ENCODE measurements around the gene MVB12B.
A peak's percentile ranks its signal among the peaks of the same experiment; 100 is the strongest.

The MVB12B gene

DNA sequence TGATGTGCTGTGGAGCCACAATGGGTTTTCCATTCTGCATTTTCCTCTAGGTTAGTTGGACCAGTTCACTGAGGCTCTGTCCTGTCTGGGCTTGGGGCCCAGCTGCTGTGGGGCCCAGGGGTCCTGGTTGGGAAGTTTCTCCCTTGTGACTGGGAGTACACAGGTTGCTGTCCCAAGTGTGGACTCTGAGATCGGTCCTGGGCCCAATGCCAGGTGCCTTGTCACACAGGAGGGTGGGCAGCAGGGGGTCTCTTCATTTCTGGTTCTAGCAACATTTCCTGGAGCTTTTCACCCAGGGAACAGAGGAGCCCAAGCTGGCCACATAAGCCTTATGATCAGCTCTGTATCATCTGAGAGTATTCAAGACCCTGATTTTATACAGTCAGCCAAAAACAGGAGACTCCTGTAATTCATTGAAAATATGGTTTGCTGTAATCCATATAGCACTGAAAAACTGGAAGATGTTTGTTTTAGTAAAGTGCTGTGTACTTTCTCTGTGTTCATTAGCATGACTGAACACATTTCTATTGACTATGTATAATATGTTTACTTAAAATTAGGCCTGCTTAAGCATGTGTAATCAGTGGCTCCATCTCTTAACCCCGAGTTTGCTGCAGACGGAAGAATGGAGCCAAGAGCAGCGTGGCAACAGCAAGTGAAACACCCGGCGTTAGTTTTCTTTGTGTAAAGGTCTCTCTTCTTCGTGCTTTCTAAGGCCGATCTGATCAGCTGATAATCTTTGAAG lies 62.5 kb downstream of the MVB12B start:
- DNase-seq = no peak

DNA sequence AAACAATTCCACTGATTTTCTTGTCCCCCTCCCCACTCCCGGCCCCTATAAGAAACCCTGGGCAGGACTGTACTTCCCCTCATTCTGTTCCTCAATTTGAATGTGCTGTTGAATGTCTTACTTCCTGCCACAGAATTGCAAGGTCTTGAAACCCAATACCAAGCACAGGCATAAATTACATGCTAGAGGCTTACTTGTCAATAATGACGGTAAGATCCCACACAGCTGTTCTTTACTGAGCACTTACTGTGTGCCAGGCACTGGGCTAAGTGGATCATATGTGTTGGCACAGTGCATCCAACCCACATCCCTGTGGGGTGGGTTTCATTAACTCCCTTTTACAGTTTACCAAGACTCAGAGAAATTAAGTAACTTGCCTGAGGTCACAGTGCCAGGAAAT lies 63.4 kb downstream of the MVB12B start:
- DNase-seq = peak; percentile 61 to 63

DNA sequence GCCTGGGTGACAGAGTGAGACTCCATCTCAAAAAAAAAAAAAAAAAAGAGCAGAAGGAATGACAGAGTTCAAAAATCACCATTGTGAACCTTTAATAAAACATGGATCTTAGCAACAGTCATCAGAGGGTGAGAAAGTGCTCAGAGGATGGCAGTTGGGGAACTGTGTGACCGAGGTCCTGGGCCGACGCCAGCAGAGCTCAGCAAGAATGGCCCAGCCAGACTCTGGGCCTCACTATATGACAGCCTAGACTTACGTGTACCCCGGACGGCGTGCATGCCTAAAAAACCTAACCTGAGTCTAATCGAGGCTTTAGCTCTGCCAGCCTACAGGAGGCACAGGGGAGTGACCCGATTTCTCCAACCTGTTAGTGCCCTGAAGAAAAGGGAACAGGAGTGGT lies 64.3 kb downstream of the MVB12B start:
- DNase-seq = no peak

DNA sequence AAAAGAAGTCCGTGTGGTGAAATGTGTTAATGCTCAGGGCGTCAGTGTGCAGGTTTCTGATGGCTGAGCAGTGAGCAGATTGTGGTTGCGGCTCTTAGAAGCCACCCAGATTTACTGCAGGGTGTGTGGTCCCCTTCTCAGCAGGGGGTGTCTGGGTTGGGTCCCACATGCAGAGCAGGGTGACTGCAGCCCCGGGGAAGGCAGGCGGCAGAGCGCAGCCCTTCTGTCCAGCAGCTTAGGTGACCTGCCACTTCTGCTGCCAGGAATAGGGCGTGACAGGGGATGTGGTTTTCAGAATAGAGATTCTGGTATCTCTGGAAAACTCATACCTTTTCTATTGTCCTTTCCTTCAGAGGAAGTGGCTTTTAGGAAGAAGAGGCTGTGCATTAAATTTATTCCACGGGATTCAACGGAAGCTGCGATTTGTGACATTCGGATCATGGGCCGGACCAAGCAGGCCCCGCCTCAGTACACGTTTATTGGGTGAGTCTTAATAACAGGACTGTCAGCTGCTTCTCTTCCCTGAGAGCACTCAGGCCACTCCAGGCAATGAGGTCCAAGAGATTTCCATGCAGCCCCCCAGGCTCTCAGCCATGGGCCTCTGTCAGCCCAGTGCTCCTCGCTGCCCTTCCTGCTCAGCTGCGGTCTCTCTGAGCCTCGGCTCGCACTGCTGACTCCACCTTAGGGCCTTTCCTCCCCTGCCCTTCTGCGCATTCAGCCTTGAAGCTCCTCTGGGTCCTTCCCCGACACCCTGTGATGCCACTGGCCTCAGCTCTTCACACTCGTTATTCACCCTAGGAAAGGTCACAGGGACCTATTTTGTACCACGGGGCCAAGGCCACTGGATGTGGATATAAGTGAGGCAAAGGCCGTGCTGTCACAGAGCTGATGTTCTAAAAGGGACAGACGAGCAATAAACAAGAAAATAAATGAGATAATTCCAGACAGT lies 65.4 kb downstream of the MVB12B start:
- no peak for DNase-seq

DNA sequence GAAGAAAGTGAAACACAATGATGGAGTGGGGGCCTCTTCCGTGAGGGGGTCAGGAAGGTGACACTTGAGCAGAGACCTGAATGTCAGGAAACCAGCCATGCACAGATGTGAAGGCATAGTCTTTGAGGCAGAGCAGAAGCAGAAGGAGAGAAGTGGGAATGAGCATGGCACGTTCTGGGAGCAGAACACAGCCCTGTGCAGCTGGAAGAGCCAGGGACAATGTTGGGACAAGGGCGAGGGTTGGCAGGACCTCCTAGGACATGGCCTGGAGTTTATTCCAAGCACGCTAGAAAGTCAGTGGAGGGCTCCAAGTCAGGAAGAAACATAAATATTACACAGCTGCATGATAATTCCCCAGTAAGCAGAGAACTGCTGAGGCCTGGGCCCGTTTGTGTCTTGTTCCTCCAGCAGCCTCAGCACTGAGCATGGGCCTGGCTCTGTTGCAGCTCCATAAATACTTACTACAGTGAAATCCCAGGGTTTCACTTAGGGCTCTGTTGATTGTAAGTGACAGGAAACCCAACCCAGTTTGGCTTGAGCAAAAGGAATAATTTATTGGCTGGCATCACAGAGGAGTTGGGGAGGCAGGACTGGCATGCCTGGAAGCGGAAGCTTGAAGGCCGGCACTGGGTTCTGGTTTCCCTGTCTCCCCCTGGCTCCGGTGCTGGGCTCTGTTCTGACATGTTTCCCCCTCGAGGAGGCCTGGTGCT lies 66.2 kb downstream of the MVB12B start:
- DNase-seq = no peak

DNA sequence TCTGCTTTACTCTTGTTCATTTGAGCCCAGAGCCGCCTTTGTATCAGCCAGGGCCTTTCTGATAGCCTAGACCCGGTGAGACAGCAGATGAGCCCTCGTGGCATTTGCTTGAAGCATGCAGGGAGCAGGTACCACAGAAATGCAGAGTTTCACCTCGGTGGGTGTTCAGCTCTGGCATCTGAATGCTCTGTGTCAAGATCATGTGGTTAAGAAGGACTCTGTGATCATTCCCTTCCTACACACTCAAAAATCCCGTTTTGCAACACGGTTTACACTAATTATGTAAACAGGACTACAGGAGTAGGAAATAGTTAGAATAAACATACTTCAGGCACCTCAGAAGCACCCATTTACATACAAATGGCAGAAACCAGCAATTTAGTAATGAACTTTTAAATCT lies 67.2 kb downstream of the MVB12B start:
- DNase-seq = peak; percentile 95 to 97

DNA sequence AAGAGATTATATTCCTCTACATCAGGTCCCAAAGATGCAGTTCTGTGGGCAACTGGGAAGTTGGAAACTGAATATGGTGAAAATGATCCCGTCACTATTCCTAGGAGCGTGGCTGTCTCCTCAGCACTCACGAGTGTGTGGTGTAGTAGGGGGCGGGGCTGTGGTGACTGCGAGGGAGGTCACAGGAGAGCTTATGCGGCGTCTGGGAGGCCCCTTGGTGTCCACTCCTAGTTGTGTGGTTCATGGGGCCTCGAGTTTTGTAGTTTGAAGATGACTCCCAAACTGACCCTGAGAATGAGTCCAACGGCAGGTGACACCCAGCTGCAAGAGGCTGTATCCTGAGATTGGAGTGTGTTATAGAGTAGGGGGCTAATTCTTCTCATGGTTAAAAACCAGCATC lies 68.2 kb downstream of the MVB12B start:
- no peak for DNase-seq

DNA sequence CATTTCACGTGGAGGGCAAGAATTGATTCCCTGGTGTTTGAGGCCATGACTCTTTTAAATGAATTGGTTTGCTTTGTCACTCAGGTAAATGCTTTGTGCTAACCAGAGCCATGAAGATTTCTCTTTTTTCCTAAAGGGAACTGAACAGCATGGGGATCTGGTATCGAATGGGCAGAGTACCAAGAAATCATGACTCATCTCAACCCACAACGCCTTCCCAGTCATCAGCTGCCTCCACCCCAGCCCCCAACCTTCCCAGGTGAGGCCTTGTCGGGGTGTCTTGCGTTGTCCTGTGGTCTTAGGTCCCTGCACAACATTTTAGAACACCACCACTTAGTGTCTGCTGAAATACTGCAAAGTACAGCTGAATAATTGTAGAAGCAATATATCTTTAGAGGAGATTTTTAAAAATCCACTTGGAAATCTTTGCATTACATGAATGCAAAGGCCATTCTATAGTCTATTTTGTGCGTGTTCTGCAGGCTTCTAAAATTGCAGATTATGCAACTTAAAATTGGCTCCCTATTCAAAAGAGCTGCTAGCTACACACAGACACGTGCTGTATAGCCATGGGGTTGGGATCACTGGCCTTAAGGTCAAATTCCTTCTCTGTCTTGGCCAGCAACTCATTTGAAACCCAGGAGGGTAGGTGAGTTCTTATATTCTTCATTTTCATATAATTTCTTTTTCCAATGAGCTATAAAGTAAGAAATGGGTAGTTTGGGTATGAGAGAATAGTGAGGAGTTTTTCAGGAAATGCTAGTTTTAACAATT lies 69.0 kb downstream of the MVB12B start:
- DNase-seq = peak; percentile 35 to 43

DNA sequence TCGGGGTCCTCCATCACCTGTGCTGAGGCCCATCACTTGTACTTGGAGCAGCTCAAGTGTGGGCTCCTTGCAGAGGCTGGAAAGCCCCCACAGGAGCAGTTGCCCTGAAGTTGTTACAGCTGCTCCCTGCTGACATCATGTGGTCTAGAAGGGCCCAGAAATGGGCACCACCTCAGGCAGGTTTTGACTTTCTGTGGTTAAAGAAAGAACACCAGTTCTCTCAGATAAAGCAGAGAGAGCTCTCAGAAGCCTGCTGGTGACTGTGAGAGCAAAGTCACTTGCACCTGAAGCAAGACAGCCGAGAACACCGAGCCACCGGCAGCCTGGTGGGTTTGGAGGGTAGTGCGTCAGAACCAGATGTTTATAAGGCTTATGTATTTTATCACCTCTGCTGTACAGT lies 70.4 kb downstream of the MVB12B start:
- DNase-seq = no peak

DNA sequence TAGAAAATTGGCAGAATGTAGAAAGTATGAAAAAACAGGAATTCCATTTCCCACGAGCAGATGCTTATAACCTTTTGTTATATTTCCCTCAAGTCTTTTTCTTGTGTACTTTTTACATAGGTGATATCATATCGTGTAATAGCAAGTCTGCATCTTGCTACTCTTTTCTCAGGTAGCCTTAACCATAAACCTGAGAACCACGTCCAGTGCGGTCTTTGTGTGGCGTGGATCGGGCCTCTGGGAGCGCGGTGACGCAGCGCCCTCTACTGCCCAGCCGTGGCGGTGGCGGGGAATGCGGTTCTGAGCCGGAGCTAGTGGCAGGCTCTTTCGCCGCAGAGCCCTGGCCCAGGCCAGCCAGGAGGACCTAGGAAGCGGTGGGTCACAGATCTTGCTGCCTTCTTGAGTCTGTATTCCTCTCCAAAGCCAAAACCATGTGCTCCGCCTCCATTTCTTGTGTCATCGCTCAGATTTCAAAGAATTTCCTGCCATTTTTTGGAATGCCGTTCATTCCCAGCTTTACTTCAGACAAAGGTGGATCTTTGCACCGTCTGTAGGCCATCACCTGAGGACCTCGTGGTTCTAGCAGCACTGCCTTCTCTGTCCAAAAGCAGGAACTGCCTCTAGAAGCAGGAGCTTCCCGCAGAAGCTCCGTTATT lies 71.9 kb downstream of the MVB12B start:
- peak; percentile 34 to 92 for DNase-seq

DNA sequence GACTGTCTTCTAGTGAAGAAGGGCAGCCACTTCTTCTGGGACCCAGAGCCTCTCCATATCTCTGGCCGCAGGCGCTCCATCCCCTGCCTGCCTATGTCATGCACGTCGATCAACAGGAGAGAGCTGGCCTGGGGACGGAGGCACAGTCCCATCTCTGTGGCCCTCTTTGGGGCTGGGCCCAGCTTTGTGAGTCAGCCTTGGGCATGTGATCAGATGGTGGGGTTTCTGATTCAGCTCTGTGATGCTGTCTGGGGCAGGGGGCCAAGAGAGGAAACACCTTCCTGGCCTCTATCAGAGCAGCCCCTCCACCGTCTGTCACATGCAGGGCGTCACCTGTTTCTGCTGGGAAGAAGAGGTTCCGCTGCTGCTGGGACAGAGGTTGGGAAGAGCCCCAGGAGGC lies 72.6 kb downstream of the MVB12B start:
- no peak for DNase-seq

DNA sequence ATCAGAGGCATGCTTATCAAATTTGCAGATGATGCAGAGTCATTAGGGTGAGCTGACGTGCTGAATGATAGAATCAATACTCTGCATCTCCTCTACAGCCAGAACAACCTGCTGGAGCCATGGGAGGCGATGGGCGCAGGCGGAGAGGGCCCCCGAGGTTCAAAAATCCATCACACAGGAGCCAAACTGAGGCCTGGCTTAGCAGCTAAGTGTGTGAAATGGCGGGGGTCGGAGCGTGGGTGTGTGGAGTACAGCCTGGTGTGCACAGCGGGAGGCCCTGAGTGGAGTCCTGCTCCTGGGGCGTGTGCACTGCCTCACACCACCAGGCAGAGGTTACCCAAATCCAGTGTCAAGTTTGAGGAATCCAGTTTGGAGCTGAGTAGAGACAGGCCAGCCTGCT lies 73.2 kb downstream of the MVB12B start:
- no peak for DNase-seq

DNA sequence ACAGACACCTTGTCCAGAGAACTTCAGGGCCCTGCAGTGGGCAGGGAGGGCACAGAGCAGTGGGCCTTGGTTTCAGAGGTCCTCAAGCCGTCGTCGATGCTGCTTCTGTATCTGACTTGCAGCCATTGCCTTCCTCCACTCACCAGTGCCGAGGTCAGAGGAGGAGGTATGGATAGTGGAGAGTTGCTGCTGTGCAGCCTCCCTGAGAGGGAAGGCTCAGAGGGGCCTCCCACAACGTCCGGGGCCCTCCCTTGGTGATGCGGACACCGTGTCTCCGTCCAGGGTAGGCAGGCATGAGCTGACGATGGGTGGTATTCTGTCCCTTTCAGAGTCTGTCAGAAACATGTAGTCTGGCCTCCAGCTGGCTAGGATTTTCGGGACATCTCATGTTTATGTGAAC lies 73.9 kb downstream of the MVB12B start:
- DNase-seq = no peak

DNA sequence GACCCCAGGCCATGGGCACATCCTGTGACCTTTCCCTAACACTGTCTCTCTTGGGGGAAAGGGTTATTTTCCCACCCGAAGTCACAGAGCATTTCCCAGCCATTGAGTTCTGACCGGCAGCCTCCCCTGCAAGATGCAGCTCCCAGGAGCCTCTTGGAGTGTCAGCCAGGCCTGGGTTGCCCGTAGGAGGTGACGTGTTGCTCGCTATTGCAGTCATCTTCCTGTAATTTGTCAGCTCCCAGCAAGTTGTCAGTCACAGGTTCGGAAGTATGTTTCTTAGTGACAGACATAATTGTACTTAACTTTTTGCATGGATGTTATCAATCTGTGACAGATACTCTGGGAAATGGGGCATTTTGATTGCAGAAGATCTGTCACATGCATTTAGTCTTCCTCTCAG lies 74.5 kb downstream of the MVB12B start:
- DNase-seq = peak; percentile 30 to 36

DNA sequence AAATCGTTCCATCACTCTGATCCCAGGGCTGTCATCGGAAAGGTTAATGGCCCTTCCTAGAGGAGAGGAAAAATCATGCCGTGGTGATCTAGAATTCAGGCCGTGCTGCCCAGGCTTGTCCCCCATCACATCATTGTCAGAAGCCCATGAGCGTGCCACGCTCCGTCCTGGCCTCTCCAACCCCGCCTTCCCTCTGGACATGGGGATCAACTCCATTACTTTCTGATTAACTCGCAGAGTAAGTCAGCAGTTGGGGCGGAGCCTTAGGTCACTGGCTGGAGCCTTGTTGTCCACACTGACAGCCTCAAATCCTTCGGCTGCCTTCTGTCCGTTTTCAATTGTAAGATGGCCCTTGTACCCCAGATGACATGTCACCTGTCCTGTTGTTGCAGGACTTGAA lies 75.0 kb downstream of the MVB12B start:
- DNase-seq = no peak

DNA sequence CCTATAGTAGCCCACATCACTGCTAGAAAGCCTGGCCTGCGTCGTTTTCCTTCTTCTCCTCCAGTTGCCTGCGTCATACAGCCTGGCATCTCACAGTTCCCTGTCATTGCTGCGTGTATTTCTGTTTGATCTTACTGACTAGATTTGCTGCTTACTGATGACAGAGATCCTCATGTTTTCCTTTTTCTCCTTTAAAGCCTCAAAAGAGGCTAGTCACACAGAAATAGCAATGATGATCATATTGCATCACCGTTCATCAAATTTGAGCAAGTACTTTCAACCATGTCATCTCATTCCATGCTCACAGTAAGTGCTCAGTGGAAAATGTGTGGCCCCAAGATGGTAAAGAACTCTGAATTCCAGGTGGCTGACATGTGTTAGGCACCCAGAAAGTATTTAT lies 76.8 kb downstream of the MVB12B start:
- no peak for DNase-seq

DNA sequence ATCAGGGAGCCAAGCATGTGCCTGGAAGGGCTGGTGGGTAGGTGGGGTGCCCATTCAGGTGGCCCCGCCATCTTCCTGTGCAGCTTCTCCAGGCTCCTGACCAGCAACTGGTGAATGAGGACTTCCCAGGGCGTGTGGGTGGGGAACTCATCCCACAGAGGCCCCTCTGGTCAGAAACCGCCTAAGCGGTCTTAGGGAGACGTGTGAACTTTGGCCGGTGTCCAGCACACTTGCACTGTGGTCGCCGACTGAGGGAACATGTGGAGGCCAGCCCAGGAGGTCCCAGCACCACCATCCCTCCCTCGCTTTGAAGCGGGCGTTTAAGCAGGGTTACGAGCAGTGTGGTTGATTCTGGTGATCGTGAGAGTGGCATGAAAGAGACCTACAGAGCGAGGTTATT lies 77.8 kb downstream of the MVB12B start:
- no peak for DNase-seq

DNA sequence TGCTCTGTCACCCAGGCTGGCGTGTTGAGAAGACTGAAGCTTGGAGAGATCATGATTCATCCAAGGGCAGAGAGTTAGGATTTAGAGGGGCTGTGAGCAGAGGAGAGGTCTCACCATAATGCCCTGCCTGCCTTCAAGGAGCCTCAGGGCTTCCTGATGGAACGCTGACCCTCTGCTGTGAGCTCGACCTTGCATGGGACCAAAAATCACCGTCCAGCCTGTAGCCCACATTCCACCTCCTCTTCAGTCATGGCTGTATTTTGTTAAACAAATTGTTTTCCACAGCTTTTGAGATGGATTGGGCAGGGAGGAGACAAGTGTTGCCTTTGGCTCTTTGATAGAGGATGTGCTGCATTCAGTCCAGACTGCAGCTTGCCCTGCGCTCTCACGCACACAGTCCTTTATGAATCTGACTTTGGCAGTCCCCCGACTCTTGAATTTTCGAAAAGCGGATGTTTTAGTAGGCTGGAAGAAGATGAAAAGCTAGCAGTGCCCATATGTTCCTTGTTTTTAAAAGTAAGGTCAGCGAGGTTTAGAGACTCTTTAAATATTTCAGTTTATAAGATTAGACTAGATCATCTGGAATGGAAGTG lies 79.5 kb downstream of the MVB12B start:
- DNase-seq = no peak

DNA sequence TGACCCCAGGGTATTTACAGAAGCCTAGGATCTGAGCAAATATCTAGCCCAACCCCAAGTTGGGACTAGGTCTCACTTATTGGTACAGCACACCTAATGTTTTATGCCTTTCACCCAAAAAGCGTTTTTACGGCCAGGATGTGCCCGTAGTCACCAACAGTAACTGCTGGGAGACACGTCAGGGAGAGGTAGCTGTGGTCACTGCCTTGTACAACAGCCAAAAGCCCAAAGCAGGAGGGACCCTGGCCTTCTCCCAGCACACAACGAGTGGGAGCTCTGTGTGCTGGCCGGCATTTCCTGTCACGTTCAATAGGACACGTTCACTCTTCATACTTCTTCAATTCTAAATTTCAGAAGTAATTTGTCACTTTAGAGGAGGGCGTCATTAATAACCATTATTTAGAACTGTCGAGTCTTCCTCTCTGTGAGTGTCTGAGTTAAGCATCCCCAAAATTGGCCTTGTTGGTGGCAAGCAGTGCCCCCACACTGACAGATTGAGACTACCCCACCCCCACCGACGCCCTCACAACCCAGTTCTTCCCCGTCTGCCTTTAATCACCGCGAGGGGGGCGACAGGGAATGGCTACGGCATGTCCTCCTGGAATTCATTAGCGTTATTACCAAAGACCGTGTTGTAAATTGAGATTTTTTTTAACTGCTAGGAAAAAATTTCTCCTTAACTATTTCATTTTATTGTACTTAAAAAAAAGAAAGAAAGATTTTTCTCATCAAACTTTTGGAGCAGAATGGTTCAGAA lies 80.7 kb downstream of the MVB12B start:
- DNase-seq = no peak

DNA sequence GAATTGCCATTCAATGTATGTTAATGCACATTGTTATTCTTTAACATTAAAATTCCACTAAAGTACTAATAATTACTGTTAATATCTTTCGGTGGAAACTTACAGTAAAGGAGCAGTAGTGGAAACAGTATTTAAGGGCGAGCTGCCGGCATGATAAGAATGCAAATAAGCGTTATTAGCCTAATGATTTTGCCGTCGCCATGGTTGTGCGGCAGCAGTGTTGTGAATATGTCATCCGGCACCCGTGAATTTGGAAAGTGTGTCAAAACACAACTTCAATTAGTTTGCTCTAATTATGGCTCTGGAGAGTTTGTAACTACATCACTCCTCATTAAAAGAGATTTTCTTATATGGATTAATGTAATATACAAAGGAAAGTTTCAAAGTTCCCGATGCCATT lies 81.4 kb downstream of the MVB12B start:
- no peak for DNase-seq

DNA sequence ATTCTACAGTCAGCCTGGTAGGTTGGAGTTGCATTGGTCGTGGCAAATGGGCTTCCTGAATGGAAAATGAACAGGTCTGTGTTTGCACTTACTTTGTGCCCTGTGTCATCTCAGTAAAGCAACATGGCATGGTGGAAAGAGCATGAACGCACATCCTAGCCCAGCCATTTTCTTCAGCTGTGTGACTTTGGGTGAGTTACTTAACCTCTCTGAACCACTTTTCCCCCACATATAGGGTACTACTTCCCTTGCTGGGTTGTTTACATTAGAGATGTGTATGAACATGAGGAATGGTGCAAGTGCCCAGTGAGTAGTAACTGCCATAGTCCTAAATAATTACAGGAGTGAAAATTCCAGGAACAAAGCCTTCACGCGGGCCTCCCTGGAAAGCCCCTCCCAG lies 83.6 kb downstream of the MVB12B start:
- DNase-seq = no peak

Data from inflammatory macrophage treated with lipopolysaccharide for 1 hour (primary cell).